Measurements from ENCODE around the gene GHR. TPM values are rescaled to one million over a fixed set of nuclear protein-coding genes. Genes with fewer than 3 reads are reported as not detected.

The GHR gene
- polyA plus RNA-seq, 1 donor (not counting 4 experiments of a cell fraction or from before 2014, with no cell fraction given) = 1.8 TPM

GRCh38 chr5:42555010-42555409, 131.8 kb downstream of the GHR start:
- no peak overlapping the region for H3K9ac ChIP-seq (ENCODE audit: control insufficient read depth, extremely low read depth, insufficient read depth, low read length)
- H3K9me1 ChIP-seq (ENCODE audit: control insufficient read depth, extremely low read depth, insufficient read depth, low read length) = no peaks in the 10 kb centered on the region
- H4K20me1 ChIP-seq (ENCODE audit: control insufficient read depth, extremely low read depth, insufficient read depth, low read length) = no peaks in the 10 kb centered on the region
- no peak overlapping the region for H2AFZ ChIP-seq (ENCODE audit: control insufficient read depth, low read length)
- TF ChIP-seq CTCF (optimal IDR thresholded peaks at IDR 0.05 in 1 of 3, IDR thresholded peaks at IDR 0.05 in 1 of 3, conservative IDR thresholded peaks at IDR 0.05 in 1 of 3; ENCODE audit: extremely low read depth in 1 of 3, insufficient read depth in 2 of 3, low read length in 3 of 3) (no peak), EZH2 (IDR thresholded peaks at IDR 0.05; ENCODE audit: low read length) (no peak)
- no peaks in the 10 kb centered on the region for H3K36me3 ChIP-seq (ENCODE audit: control insufficient read depth in 2 of 2, extremely low read depth in 1 of 2, insufficient read depth in 2 of 2, low read length in 2 of 2)
- dilution Hi-C loops (cut with MboI; ENCODE audit: extremely low pct_ligation_motif_present, low sequenced_read_pairs) = no loop called here
- no peak overlapping the region for H3K4me3 ChIP-seq (ENCODE audit: control insufficient read depth in 2 of 3, extremely low read depth in 1 of 3, insufficient read depth in 2 of 3, low read depth in 1 of 3, low read length in 3 of 3)
- H3K9me3 ChIP-seq (ENCODE audit: control insufficient read depth, low read depth, low read length) = no peaks in the 10 kb centered on the region
- H3K4me1 ChIP-seq (ENCODE audit: control insufficient read depth, extremely low read depth, insufficient read depth, low read length) = no peaks in the 10 kb centered on the region
- no peaks in the 10 kb centered on the region for H3K27me3 ChIP-seq (ENCODE audit: control insufficient read depth, extremely low read depth, insufficient read depth, low read length)
- no peak overlapping the region for H3K4me2 ChIP-seq (ENCODE audit: control insufficient read depth, extremely low read depth, insufficient read depth, low read depth, low read length)
- FAIRE-seq (no peak), DNase-seq (ENCODE audit: low read depth, low spot score) (no peak)
- no peak overlapping the region for H3K27ac ChIP-seq (ENCODE audit: control insufficient read depth, insufficient read depth, low read length)
- H3K79me2 ChIP-seq (ENCODE audit: control insufficient read depth, insufficient read depth, low read length) = no peaks in the 10 kb centered on the region

- no peaks in the 10 kb centered on the region for H4K20me1 ChIP-seq (ENCODE audit: control insufficient read depth, extremely low read depth, insufficient read depth, low read length)
- H2AFZ ChIP-seq (ENCODE audit: control insufficient read depth, low read length) = no peak overlapping the region
- TF ChIP-seq CTCF (optimal IDR thresholded peaks at IDR 0.05 in 1 of 3, IDR thresholded peaks at IDR 0.05 in 1 of 3, conservative IDR thresholded peaks at IDR 0.05 in 1 of 3; ENCODE audit: extremely low read depth in 1 of 3, insufficient read depth in 2 of 3, low read length in 3 of 3) (no peak), EZH2 (IDR thresholded peaks at IDR 0.05; ENCODE audit: low read length) (no peak)
- H3K9me3 ChIP-seq (ENCODE audit: control insufficient read depth, low read depth, low read length) = no peaks in the 10 kb centered on the region
- no peaks in the 10 kb centered on the region for H3K79me2 ChIP-seq (ENCODE audit: control insufficient read depth, insufficient read depth, low read length)
- no peaks in the 10 kb centered on the region for H3K9me1 ChIP-seq (ENCODE audit: control insufficient read depth, extremely low read depth, insufficient read depth, low read length)
- no peaks in the 10 kb centered on the region for H3K4me1 ChIP-seq (ENCODE audit: control insufficient read depth, extremely low read depth, insufficient read depth, low read length)
- no peak overlapping the region for H3K9ac ChIP-seq (ENCODE audit: control insufficient read depth, extremely low read depth, insufficient read depth, low read length)
- H3K27ac ChIP-seq (ENCODE audit: control insufficient read depth, insufficient read depth, low read length) = no peak overlapping the region
- dilution Hi-C loops (cut with MboI; ENCODE audit: extremely low pct_ligation_motif_present, low sequenced_read_pairs) = no loop called here
- no peak overlapping the region for H3K4me2 ChIP-seq (ENCODE audit: control insufficient read depth, extremely low read depth, insufficient read depth, low read depth, low read length)
- no peak for DNase-seq (ENCODE audit: low read depth, low spot score)
- H3K4me3 ChIP-seq (ENCODE audit: control insufficient read depth in 2 of 3, extremely low read depth in 1 of 3, insufficient read depth in 2 of 3, low read depth in 1 of 3, low read length in 3 of 3) = no peak overlapping the region
- FAIRE-seq = no peak
- no peaks in the 10 kb centered on the region for H3K36me3 ChIP-seq (ENCODE audit: control insufficient read depth in 2 of 2, extremely low read depth in 1 of 2, insufficient read depth in 2 of 2, low read length in 2 of 2)
- no peaks in the 10 kb centered on the region for H3K27me3 ChIP-seq (ENCODE audit: control insufficient read depth, extremely low read depth, insufficient read depth, low read length)
Observed at GRCh38 chr5:42555797-42556196, 132.6 kb downstream of the GHR start.
